Colonic mucosa (tissue), 4 donors: ENCODE results near the gene SLC6A19. TPM values are rescaled to one million over a fixed set of nuclear protein-coding genes. Genes with fewer than 3 reads are reported as not detected.

Experiments
- DNase-seq: peaks from one replicate; pipeline ENCODE4 v3.0.0-alpha.2; 2020
- H3K27ac ChIP-seq: fragments of 200-600 bp; one replicate; pipeline ENCODE4 v1.8.0; 2021
- H3K27me3 ChIP-seq: fragments of 200-600 bp; one replicate; pipeline ENCODE4 v1.8.0; 2021
- H3K36me3 ChIP-seq: fragments of 200-600 bp; one replicate; pipeline ENCODE4 v1.8.0; 2021
- H3K4me1 ChIP-seq: fragments of 200-600 bp; one replicate; pipeline ENCODE4 v1.8.0; 2021; ENCODE audit warnings: mild to moderate bottlenecking
- H3K4me3 ChIP-seq: fragments of 200-600 bp; one replicate; pipeline ENCODE4 v1.8.0; 2021
- H3K9ac ChIP-seq, 2 donors: one replicate each; pipeline ENCODE4 v1.7.0; 2013; ENCODE audit warnings: control low read depth in 2 of 2, low read depth in 2 of 2, low read length in 2 of 2
- H3K9me3 ChIP-seq: fragments of 200-600 bp; one replicate; pipeline ENCODE4 v1.8.0; 2021
- CTCF ChIP-seq: fragments of 200-600 bp; IDR thresholded peaks from one replicate; pipeline ENCODE4 v1.8.0; 2022; ENCODE audit warnings: antibody characterized with exemption, mild to moderate bottlenecking
- intact Hi-C: fragments of 100-400 bp; cut with DNase I; formaldehyde crosslinking; loops from one replicate; pipeline ENCODE4 v1.14.1; 2022
- total RNA-seq, 2 donors: library from RNA; stranded (reverse); fragmentation: NEBNext Ultra II Directional in 1 of 2; extraction: Animal tissue kit (Norgen Biotek cat#: 25700) in 1 of 2; gene quantifications; one replicate each; pipeline ENCODE4 v1.2.1, GENCODE V29; 2021
- donor health status: healthy.
- donor health status: DM: no; HTN: no; CAD: no.
- donor health status: DM: no; HTN: no; CAD: no.

Gene SLC6A19
- total RNA-seq, 2 donors from 2014 or later = 0.67 to 56.2 TPM

- Histone ChIP-seq H3K9ac (no peak overlapping the region), H3K27me3 (no peaks in the 10 kb centered on the region), H3K9me3 (no peaks in the 10 kb centered on the region), H3K27ac (no peak overlapping the region), H3K36me3 (no peaks in the 10 kb centered on the region), H3K4me1 (no peaks in the 10 kb centered on the region), H3K4me3 (no peak overlapping the region)
- no peak for DNase-seq
- no peak for TF ChIP-seq CTCF
- intact Hi-C loops = no loop called here
Observed at GRCh38 chr5:1223278-1223670, 21.9 kb downstream of the SLC6A19 start.

- Histone ChIP-seq H3K4me1 (no peaks in the 10 kb centered on the region), H3K27me3 (no peaks in the 10 kb centered on the region), H3K27ac (no peak overlapping the region), H3K36me3 (no peaks in the 10 kb centered on the region), H3K9me3 (no peaks in the 10 kb centered on the region), H3K9ac (no peak overlapping the region), H3K4me3 (no peak overlapping the region)
- DNase-seq = no peak
- intact Hi-C loops = no loop called here
- TF ChIP-seq CTCF = no peak
Observed at GRCh38 chr5:1224631-1225030, 23.2 kb downstream of the SLC6A19 start.

- intact Hi-C loops = no loop called here
- DNase-seq = no peak
- Histone ChIP-seq H3K27ac (no peak within 1 kb of the TSS), H3K36me3 (no peaks in the 10 kb centered on the region), H3K27me3 (no peaks in the 10 kb centered on the region), H3K9me3 (no peaks in the 10 kb centered on the region), H3K9ac (no peak within 1 kb of the TSS), H3K4me1 (no peaks in the 10 kb centered on the region), H3K4me3 (no peak within 1 kb of the TSS)
- no peak for TF ChIP-seq CTCF
Observed at GRCh38 chr5:1225081-1225480, 23.7 kb downstream of the SLC6A19 start, which contains the start of gene SLC6A18. SLC6A18 (plus strand) TSS chr5:1225381; CDS start chr5:1225478, 97 bp downstream.

GRCh38 chr5:1226231-1226630 is 24.8 kb downstream of the SLC6A19 start:
- Histone ChIP-seq H3K27ac (no peak overlapping the region), H3K4me1 (no peaks in the 10 kb centered on the region), H3K27me3 (no peaks in the 10 kb centered on the region), H3K9ac (no peak overlapping the region), H3K9me3 (no peaks in the 10 kb centered on the region), H3K36me3 (no peaks in the 10 kb centered on the region), H3K4me3 (no peak overlapping the region)
- intact Hi-C loops = no loop called here
- DNase-seq = no peak
- TF ChIP-seq CTCF = no peak

- DNase-seq = no peak
- H3K27me3 ChIP-seq = no peaks in the 10 kb centered on the region
Observed at GRCh38 chr5:1226839-1227581, 25.6 kb downstream of the SLC6A19 start.

More at GRCh38 chr5:1226839-1227581, 25.6 kb downstream of the SLC6A19 start:
- Histone ChIP-seq H3K4me1 (no peaks in the 10 kb centered on the region), H3K27ac (no peak overlapping the region), H3K4me3 (no peak overlapping the region), H3K9ac (no peak overlapping the region), H3K36me3 (no peaks in the 10 kb centered on the region), H3K9me3 (no peaks in the 10 kb centered on the region)
- TF ChIP-seq CTCF = no peak
- intact Hi-C loops = no loop called here
